ENCODE data around the gene BPIFB4. TPM values are rescaled to one million over a fixed set of nuclear protein-coding genes. Genes with fewer than 3 reads are reported as not detected.
"Not testable (repeated sequence)": the region's sequence is repeated elsewhere in the genome, so short reads cannot be mapped to it uniquely, and the experiment has no call there.

The BPIFB4 gene
- total and polyA plus RNA-seq, 2 experiments from 2014 or later = not detected

DNA sequence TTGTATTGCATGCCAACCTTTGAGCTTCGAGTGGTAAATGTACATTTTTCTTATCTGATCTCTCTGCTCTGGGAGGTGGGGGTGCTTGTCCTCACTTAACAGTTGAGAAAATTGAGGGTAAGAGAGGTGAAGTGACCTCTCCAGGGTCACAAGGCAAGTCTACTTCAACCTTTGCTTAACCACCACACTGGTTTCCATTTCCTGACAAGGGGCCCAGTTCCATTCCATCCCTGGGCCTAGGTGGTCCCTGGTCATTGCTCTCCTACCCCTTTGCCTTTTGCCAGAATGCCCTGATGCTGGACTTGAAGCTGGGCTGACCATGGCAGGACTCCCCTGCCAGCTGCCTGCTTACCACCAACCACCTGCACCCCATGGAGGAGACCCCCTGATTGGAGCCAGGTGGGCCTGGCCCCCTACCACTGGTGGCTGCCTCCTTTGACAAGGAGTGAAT lies 35.7 kb upstream of the BPIFB4 start:
- TF ChIP-seq CREB1 (CRISPR knock-in tag; IDR thresholded peaks at IDR 0.05; ENCODE audit: low read depth) = no peak
- no peak for TF ChIP-seq ZNF114 (CRISPR knock-in tag; IDR thresholded peaks at IDR 0.05)
- no peak for TF ChIP-seq EZH2phosphoT487 (IDR thresholded peaks at IDR 0.05; ENCODE audit: unreplicated experiment)
- TF ChIP-seq STAT1 (IDR thresholded peaks at IDR 0.05; ENCODE audit: unreplicated experiment) = no peak
- TF ChIP-seq POLR2AphosphoS5 (IDR thresholded peaks at IDR 0.05; ENCODE audit: low read depth) = no peak
- no peak for TF ChIP-seq JUNB (IDR thresholded peaks at IDR 0.05; ENCODE audit: unreplicated experiment)
- TF ChIP-seq ZNF331 (CRISPR knock-in tag; IDR thresholded peaks at IDR 0.05; ENCODE audit: low read depth) = no peak
- TF ChIP-seq, protein P1, sequence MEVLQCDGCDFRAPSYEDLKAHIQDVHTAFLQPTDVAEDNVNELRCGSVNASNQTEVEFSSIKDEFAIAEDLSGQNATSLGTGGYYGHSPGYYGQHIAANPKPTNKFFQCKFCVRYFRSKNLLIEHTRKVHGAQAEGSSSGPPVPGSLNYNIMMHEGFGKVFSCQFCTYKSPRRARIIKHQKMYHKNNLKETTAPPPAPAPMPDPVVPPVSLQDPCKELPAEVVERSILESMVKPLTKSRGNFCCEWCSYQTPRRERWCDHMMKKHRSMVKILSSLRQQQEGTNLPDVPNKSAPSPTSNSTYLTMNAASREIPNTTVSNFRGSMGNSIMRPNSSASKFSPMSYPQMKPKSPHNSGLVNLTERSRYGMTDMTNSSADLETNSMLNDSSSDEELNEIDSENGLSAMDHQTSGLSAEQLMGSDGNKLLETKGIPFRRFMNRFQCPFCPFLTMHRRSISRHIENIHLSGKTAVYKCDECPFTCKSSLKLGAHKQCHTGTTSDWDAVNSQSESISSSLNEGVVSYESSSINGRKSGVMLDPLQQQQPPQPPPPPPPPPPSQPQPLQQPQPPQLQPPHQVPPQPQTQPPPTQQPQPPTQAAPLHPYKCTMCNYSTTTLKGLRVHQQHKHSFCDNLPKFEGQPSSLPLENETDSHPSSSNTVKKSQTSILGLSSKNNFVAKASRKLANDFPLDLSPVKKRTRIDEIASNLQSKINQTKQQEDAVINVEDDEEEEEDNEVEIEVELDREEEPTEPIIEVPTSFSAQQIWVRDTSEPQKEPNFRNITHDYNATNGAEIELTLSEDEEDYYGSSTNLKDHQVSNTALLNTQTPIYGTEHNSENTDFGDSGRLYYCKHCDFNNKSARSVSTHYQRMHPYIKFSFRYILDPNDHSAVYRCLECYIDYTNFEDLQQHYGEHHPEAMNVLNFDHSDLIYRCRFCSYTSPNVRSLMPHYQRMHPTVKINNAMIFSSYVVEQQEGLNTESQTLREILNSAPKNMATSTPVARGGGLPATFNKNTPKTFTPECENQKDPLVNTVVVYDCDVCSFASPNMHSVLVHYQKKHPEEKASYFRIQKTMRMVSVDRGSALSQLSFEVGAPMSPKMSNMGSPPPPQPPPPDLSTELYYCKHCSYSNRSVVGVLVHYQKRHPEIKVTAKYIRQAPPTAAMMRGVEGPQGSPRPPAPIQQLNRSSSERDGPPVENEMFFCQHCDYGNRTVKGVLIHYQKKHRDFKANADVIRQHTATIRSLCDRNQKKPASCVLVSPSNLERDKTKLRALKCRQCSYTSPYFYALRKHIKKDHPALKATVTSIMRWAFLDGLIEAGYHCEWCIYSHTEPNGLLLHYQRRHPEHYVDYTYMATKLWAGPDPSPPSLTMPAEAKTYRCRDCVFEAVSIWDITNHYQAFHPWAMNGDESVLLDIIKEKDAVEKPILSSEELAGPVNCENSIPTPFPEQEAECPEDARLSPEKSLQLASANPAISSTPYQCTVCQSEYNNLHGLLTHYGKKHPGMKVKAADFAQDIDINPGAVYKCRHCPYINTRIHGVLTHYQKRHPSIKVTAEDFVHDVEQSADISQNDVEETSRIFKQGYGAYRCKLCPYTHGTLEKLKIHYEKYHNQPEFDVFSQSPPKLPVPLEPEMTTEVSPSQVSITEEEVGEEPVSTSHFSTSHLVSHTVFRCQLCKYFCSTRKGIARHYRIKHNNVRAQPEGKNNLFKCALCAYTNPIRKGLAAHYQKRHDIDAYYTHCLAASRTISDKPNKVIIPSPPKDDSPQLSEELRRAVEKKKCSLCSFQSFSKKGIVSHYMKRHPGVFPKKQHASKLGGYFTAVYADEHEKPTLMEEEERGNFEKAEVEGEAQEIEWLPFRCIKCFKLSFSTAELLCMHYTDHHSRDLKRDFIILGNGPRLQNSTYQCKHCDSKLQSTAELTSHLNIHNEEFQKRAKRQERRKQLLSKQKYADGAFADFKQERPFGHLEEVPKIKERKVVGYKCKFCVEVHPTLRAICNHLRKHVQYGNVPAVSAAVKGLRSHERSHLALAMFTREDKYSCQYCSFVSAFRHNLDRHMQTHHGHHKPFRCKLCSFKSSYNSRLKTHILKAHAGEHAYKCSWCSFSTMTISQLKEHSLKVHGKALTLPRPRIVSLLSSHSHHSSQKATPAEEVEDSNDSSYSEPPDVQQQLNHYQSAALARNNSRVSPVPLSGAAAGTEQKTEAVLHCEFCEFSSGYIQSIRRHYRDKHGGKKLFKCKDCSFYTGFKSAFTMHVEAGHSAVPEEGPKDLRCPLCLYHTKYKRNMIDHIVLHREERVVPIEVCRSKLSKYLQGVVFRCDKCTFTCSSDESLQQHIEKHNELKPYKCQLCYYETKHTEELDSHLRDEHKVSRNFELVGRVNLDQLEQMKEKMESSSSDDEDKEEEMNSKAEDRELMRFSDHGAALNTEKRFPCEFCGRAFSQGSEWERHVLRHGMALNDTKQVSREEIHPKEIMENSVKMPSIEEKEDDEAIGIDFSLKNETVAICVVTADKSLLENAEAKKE (CRISPR knock-in tag; IDR thresholded peaks at IDR 0.05) = no peak
- no peak for TF ChIP-seq NANOG (IDR thresholded peaks at IDR 0.05; ENCODE audit: borderline replicate concordance)
- TF ChIP-seq, protein P2, sequence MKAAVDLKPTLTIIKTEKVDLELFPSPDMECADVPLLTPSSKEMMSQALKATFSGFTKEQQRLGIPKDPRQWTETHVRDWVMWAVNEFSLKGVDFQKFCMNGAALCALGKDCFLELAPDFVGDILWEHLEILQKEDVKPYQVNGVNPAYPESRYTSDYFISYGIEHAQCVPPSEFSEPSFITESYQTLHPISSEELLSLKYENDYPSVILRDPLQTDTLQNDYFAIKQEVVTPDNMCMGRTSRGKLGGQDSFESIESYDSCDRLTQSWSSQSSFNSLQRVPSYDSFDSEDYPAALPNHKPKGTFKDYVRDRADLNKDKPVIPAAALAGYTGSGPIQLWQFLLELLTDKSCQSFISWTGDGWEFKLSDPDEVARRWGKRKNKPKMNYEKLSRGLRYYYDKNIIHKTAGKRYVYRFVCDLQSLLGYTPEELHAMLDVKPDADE (IDR thresholded peaks at IDR 0.05) = no peak
- peaks cover 9% of the 10 kb centered on the region for H3K36me3 Mint-ChIP-seq (ENCODE audit: low read depth)
- H3K9me3 Mint-ChIP-seq = peaks cover 29% of the 10 kb centered on the region
- ATAC-seq = no peak
- H3K9me2 ChIP-seq (ENCODE audit: insufficient read depth) = peaks cover 3% of the 10 kb centered on the region; the same call in 1 of the 2 replicates
- H3K27me3 Mint-ChIP-seq (ENCODE audit: insufficient read depth, low read depth, poor library complexity) = peaks cover 8% of the 10 kb centered on the region
- no peak overlapping the region for H3K27ac Mint-ChIP-seq
- no peaks in the 10 kb centered on the region for H3K79me2 ChIP-seq (replicated peaks; ENCODE audit: insufficient read depth)
- no peak overlapping the region for H2AFZ ChIP-seq
- no peaks in the 10 kb centered on the region for H3F3A ChIP-seq (replicated peaks; ENCODE audit: low read depth)
- H3K27ac ChIP-seq (ENCODE audit: low read depth) = no peak overlapping the region
- no peaks in the 10 kb centered on the region for H3K4me1 ChIP-seq (ENCODE audit: insufficient read depth)
- H3K27me3 ChIP-seq (ENCODE audit: insufficient read depth) = no peaks in the 10 kb centered on the region
- DNase-seq (ENCODE audit: low spot score) = no peak
- H4K20me1 ChIP-seq (replicated peaks; ENCODE audit: insufficient read depth) = no peaks in the 10 kb centered on the region
- H3K4me3 Mint-ChIP-seq = no peak overlapping the region
- H3K36me3 ChIP-seq (ENCODE audit: insufficient read depth) = no peaks in the 10 kb centered on the region; the same call in 1 of the 2 replicates
- no peaks in the 10 kb centered on the region for H3K4me1 Mint-ChIP-seq
- H3K4me3 ChIP-seq = no peak overlapping the region
- no peak overlapping the region for H3K4me2 ChIP-seq

- H3F3A ChIP-seq (replicated peaks; ENCODE audit: low read depth); H4K20me1 ChIP-seq (replicated peaks; ENCODE audit: insufficient read depth); H3K36me3 ChIP-seq (ENCODE audit: insufficient read depth); ATAC-seq; H3K4me3 ChIP-seq; H3K27ac ChIP-seq (ENCODE audit: low read depth); H3K79me2 ChIP-seq (replicated peaks; ENCODE audit: insufficient read depth); H3K4me3 Mint-ChIP-seq; H3K4me1 ChIP-seq (ENCODE audit: insufficient read depth); H3K27ac Mint-ChIP-seq; H3K4me1 Mint-ChIP-seq; H3K27me3 ChIP-seq (ENCODE audit: insufficient read depth); H3K9me2 ChIP-seq (ENCODE audit: insufficient read depth); H3K4me2 ChIP-seq; H2AFZ ChIP-seq; H3K36me3 Mint-ChIP-seq (ENCODE audit: low read depth); DNase-seq (ENCODE audit: low spot score): not testable (repeated sequence)
- peaks cover 11% of the 10 kb centered on the region for H3K27me3 Mint-ChIP-seq (ENCODE audit: insufficient read depth, low read depth, poor library complexity)
- peaks cover 29% of the 10 kb centered on the region for H3K9me3 Mint-ChIP-seq
Measured at GRCh38 chr20:33045129-33045721, 34.2 kb upstream of the BPIFB4 start.

Data from GM23338 (cell line).